AG10803 (cell line): ENCODE data around the gene VARS1.
A peak's percentile ranks its signal among the peaks of the same experiment; 100 is the strongest.

Experiments
- DNase-seq: peaks from one replicate; pipeline ENCODE4 v3.0.0; 2010; ENCODE audit warnings: low read depth
- H3K4me3 ChIP-seq: 2 replicates; pipeline ENCODE4 v1.5.1; 2011; ENCODE audit warnings: mild to moderate bottlenecking, low read length, control low read depth
- TF ChIP-seq, protein P1 (sequence below): conservative IDR thresholded peaks from 2 replicates; pipeline ENCODE4 v1.5.1; 2011; ENCODE audit warnings: mild to moderate bottlenecking, low read length, control low read depth, inconsistent platforms

The VARS1 gene

DNA sequence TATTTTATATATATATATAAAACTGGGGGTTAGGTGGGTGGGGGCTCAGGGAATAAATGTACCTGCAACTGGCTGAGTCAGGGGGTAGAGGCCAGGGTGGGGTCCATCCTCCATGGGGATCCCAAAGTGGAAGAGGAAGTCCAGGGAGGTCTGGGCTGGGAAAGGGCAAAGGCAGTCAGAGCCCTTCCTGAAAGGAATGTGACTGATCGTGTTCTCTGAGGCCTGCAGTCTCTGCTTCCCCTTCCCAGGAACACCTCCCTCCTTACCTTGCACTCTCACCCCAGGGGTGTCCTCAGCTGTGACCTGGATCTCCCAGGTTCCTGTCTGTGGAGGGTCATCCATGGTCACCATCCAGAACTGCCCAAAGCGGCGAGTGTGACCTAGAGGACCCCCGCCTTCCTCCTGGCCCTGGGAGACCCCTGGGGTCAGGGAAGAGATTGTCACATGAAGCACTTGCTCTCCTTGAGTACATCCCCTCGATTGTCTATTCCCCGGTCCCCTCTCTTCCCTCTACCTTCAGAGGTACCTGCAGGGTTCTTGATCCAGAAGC lies 28.4 kb downstream of the VARS1 start:
- no peak for DNase-seq
- TF ChIP-seq, protein P1, sequence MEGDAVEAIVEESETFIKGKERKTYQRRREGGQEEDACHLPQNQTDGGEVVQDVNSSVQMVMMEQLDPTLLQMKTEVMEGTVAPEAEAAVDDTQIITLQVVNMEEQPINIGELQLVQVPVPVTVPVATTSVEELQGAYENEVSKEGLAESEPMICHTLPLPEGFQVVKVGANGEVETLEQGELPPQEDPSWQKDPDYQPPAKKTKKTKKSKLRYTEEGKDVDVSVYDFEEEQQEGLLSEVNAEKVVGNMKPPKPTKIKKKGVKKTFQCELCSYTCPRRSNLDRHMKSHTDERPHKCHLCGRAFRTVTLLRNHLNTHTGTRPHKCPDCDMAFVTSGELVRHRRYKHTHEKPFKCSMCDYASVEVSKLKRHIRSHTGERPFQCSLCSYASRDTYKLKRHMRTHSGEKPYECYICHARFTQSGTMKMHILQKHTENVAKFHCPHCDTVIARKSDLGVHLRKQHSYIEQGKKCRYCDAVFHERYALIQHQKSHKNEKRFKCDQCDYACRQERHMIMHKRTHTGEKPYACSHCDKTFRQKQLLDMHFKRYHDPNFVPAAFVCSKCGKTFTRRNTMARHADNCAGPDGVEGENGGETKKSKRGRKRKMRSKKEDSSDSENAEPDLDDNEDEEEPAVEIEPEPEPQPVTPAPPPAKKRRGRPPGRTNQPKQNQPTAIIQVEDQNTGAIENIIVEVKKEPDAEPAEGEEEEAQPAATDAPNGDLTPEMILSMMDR: no peak
- no peak overlapping the region for H3K4me3 ChIP-seq

DNA sequence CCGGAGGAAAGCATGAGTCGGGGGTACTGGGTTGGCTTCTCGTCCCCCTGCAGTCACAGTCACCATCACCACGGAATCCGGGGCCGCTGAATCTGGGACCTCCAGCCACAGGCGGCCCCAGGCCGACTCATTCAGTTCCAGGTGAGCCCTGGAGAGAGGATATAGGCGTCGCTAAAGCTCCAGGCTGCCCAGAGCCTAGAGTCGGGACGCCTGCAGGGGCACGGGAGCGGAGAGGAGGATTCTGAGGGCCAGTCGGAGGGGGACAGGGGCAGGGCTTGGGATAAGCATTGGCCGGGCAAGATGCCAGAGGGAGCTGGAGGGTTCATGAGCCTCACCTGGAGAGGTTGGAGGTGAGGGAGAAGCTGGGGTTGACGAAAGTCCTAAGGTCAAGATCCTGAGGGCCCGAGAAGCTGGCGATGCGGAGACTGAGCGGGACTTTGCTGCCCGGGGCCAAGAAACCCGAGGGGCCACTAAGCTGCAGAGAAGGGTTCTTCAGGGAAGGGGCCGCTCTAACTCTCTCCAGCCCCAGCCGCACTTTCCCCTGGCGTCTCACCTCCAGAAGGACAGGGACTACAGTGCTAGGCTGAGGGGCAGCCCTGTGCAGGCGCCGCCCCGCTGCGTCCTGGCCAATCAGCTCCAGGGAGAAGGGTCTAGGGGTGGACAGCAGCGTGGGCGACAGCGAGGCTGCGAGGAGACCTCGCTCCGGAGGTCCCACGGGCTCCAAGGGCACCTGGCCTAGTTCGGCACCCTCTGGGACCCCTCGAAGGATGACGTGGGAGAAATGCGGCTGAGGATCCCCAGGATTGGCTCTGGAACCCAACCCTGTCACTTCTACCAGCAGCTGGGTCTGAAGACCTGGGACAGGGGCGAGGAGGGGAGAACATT lies 29.4 kb downstream of the VARS1 start:
- TF ChIP-seq, protein P1: no peak
- peak overlapping the region; percentile 39 for H3K4me3 ChIP-seq
- DNase-seq: no peak

DNA sequence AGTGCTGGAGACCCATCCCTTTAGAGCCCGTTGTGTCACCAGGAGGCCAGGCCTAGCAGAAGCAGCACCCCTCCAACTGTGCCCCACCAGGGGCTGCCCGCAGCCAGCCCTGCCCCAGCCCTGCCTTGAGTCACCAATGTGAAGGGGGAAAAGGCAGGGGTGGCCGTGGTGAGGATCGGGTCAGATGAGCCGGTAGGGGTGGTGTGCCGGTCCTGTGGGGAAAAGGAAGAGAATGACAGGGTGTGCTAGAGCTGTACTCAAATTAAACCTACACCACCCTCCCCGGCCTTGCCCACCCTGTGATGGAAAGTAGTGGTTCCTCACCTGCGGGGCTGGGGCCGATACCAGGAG lies 30.0 kb downstream of the VARS1 start:
- TF ChIP-seq, protein P1: no peak
- no peak for DNase-seq
- no peak overlapping the region for H3K4me3 ChIP-seq

GRCh38 chr6:31764198-31764597 lies 31.4 kb downstream of the VARS1 start:
- H3K4me3 ChIP-seq: no peak overlapping the region
- TF ChIP-seq, protein P1: no peak
- DNase-seq: no peak

- peak; percentile 83 for DNase-seq
- TF ChIP-seq, protein P1: no peak; the same call in 1 of the 2 replicates
- no peak overlapping the region for H3K4me3 ChIP-seq
Observed at GRCh38 chr6:31763619-31763940, 32.0 kb downstream of the VARS1 start.

DNA sequence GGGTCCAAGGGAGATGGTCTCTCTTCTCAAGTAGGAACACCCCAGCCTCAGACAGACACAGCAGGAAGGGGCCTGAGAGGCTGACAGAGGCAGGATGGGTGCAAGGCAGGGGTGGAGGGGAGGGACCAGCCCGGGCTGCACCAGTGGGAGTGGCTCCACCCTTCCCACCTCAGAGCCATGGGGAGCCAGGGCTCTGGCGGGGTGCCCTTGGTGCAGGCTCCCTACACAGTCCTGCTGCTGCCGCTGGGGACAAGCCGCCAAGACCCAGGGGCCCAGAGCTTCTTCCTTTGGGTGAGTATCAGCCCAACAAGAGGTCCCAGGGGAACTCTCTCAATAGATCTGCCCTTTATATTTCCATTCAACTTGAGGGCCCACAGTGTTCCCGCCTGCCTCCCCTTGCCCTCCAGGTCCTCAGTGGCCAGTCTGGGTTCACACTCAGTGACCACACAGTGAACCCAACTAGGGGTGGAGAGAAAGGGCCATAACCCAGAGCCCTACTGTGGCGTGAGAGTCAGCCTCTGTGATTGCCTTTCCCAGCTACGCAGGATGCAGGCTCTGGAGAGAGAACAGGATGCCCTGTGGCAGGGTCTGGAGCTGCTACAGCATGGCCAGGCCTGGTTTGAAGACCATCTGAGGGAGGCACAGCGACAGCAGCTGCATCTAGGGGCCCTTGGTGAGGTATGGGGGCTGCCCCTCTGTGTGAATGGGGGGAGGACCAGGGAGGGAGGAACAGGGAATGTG lies 32.5 kb downstream of the VARS1 start:
- TF ChIP-seq, protein P1: no peak
- no peak for DNase-seq
- no peak overlapping the region for H3K4me3 ChIP-seq

- H3K4me3 ChIP-seq: no peak within 1 kb of the TSS
- TF ChIP-seq, protein P1: no peak
- DNase-seq: no peak
Observed at GRCh38 chr6:31762356-31762755, 33.2 kb downstream of the VARS1 start, which contains the start of gene SAPCD1. SAPCD1 (plus strand) TSS chr6:31762656; CDS start chr6:31763055, 399 bp downstream.
